Cardiac muscle cell (in vitro differentiated cells and primary cell): ENCODE results near the gene CSGALNACT2. TPM values are rescaled to one million over a fixed set of nuclear protein-coding genes. Genes with fewer than 3 reads are reported as not detected.
"Not testable (repeated sequence)": the region's sequence is repeated elsewhere in the genome, so short reads cannot be mapped to it uniquely, and the experiment has no call there.

Experiments
- DNase-seq, 2 donors: peaks; one replicate each; pipeline versions ENCODE4 v3.0.0 to v3.0.0-alpha.2; 2010 to 2017; ENCODE audit warnings: low read depth in 1 of 2, low spot score in 1 of 2
- H3K27ac ChIP-seq: fragments of 200-600 bp; sonication (generic); 2 replicates; pipeline ENCODE4 v1.5.1; 2016
- H3K27me3 ChIP-seq: fragments of 200-600 bp; sonication (generic); 2 replicates; pipeline ENCODE4 v1.6.0; 2016; ENCODE audit warnings: control low read depth
- H3K36me3 ChIP-seq: fragments of 200-600 bp; sonication (generic); 2 replicates; pipeline ENCODE4 v1.5.1; 2016; ENCODE audit warnings: control low read depth
- H3K4me1 ChIP-seq: fragments of 200-600 bp; sonication (generic); 2 replicates; pipeline ENCODE4 v1.8.1; 2017; ENCODE audit warnings: low read depth, mild to moderate bottlenecking, mixed run types
- H3K4me3 ChIP-seq: fragments of 200-600 bp; sonication (generic); 2 replicates; pipeline ENCODE4 v1.5.1; 2016; ENCODE audit warnings: mild to moderate bottlenecking
- H3K9me3 ChIP-seq: fragments of 200-600 bp; sonication (generic); 2 replicates; pipeline ENCODE4 v1.5.1; 2017; ENCODE audit warnings: low read depth, mild to moderate bottlenecking, control low read depth
- CTCF ChIP-seq: IDR thresholded peaks from 2 replicates; pipeline ENCODE4 v1.5.1; 2012; ENCODE audit warnings: low read depth, mild to moderate bottlenecking, low read length
- polyA plus RNA-seq: library from polyadenylated mRNA; unstranded; fragments of >200 nt; fragmentation: Nextera tagmentation; extraction: Ambion mirVana; gene quantifications from 2 replicates; pipeline ENCODE4 v1.2.1, GENCODE V29; 2016
- total RNA-seq: library from RNA; depleted of rRNA; stranded (reverse); fragments of >200 nt; gene quantifications from 2 replicates; pipeline ENCODE4 v1.2.3, GENCODE V29; 2016

CSGALNACT2 gene
- total and polyA plus RNA-seq, 2 experiments from 2014 or later = 8.3 to 9.9 TPM

- Histone ChIP-seq H3K36me3 (no peaks in the 10 kb centered on the region), H3K27ac (peak overlapping the region; percentile 84), H3K4me1 (peaks cover 7% of the 10 kb centered on the region), H3K4me3 (peak overlapping the region; percentile 88), H3K27me3 (no peaks in the 10 kb centered on the region), H3K9me3 (no peaks in the 10 kb centered on the region)
- TF ChIP-seq CTCF = no peak
- peak in 1 of 2 donors; percentile 46 for DNase-seq
These were observed 1.1 kb upstream of the CSGALNACT2 start for GRCh38 chr10:43136995-43137716.

- Histone ChIP-seq H3K36me3 (no peaks in the 10 kb centered on the region), H3K4me1 (peaks cover 7% of the 10 kb centered on the region), H3K9me3 (no peaks in the 10 kb centered on the region), H3K27ac (peak overlapping the region; percentile 84), H3K27me3 (no peaks in the 10 kb centered on the region), H3K4me3 (peak overlapping the region; percentile 88)
- peak; percentile 68 to 78 for DNase-seq
- no peak for TF ChIP-seq CTCF
These were observed 576 bp upstream of the CSGALNACT2 start for GRCh38 chr10:43137717-43138020.

GRCh38 chr10:43138757-43139241, 554 bp downstream of the CSGALNACT2 start:
- peak; percentile 28 to 39 for DNase-seq
- peak overlapping the region; percentile 84 for H3K27ac ChIP-seq
- no peaks in the 10 kb centered on the region for H3K9me3 ChIP-seq
- H3K27me3 ChIP-seq = no peaks in the 10 kb centered on the region
- peaks cover 7% of the 10 kb centered on the region for H3K4me1 ChIP-seq
- H3K4me3 ChIP-seq = peak overlapping the region; percentile 88
- no peaks in the 10 kb centered on the region for H3K36me3 ChIP-seq
- TF ChIP-seq CTCF = no peak

GRCh38 chr10:43141421-43141820, 3.2 kb downstream of the CSGALNACT2 start:
- DNase-seq = no peak
- Histone ChIP-seq H3K4me3 (no peak overlapping the region), H3K9me3 (no peaks in the 10 kb centered on the region), H3K27me3 (no peaks in the 10 kb centered on the region), H3K27ac (no peak overlapping the region), H3K36me3 (no peaks in the 10 kb centered on the region), H3K4me1 (no peaks in the 10 kb centered on the region)
- no peak for TF ChIP-seq CTCF

- Histone ChIP-seq H3K4me3 (no peak overlapping the region), H3K36me3 (no peaks in the 10 kb centered on the region), H3K27ac (no peak overlapping the region), H3K27me3 (no peaks in the 10 kb centered on the region), H3K9me3 (no peaks in the 10 kb centered on the region), H3K4me1 (no peaks in the 10 kb centered on the region)
- TF ChIP-seq CTCF = no peak
- DNase-seq = no peak
These were observed 7.1 kb downstream of the CSGALNACT2 start for GRCh38 chr10:43145311-43145710.

GRCh38 chr10:43145936-43146335, 7.7 kb downstream of the CSGALNACT2 start:
- H3K4me3 ChIP-seq, H3K9me3 ChIP-seq, H3K27me3 ChIP-seq, H3K36me3 ChIP-seq, DNase-seq, H3K4me1 ChIP-seq, H3K27ac ChIP-seq: not testable (repeated sequence)
